ENCODE results near the gene NFATC3.
"Not testable (repeated sequence)": the region's sequence is repeated elsewhere in the genome, so short reads cannot be mapped to it uniquely, and the experiment has no call there.

Gene NFATC3

DNA sequence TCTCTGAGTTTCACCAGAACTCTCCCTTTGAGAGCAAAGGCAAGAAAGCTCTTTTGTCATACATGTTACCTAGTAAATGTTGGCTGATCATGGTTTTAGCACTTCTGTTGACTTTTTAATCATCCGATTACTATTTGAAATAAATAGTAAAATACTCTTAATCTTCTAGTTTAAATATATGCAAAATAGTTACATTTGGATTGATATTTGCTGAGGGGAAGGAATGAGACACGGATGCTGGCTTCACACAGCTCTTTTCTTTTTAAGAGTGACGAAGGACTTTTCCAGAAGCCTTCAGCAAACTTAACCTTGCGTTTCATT, 9.4 kb downstream of the NFATC3 start:
- TF ChIP-seq FOXA1 (IDR thresholded peaks at IDR 0.05), result no peak
- ChIA-PET CTCF (interaction anchor here (0.6 to 1.9 kb wide), 6 partner anchors 9 to 1115 kb away, joined by 3 to 8 read pairs (median 6); partner anchors contain the start of gene NFATC3), POLR2A (interaction anchor here (1.5 to 1.9 kb wide), 2 partner anchors 10 to 143 kb away, joined by 3 to 13 read pairs; partner anchors contain the start of gene NFATC3)
- no peak for DNase-seq (ENCODE audit: extremely low spot score)

- no peak for DNase-seq (ENCODE audit: extremely low spot score)
- TF ChIP-seq CTBP1 (IDR thresholded peaks at IDR 0.05; ENCODE audit: borderline replicate concordance) (no peak), ARNT (IDR thresholded peaks at IDR 0.05) (no peak), FOXK2 (IDR thresholded peaks at IDR 0.05) (no peak), PKNOX1 (IDR thresholded peaks at IDR 0.05) (no peak), BHLHE40 (IDR thresholded peaks at IDR 0.05; ENCODE audit: borderline replicate concordance) (no peak), FOXA1 (IDR thresholded peaks at IDR 0.05) (no peak), NFRKB (IDR thresholded peaks at IDR 0.05) (no peak), LEF1 (IDR thresholded peaks at IDR 0.05; ENCODE audit: borderline replicate concordance) (no peak), HDGF (IDR thresholded peaks at IDR 0.05; ENCODE audit: borderline replicate concordance) (no peak), ELF4 (IDR thresholded peaks at IDR 0.05) (no peak), SP1 (IDR thresholded peaks at IDR 0.05) (no peak)
- ChIA-PET CTCF (interaction anchor here (1.2 kb wide), 1 partner anchor 51 kb away, joined by 3 read pairs; no protein-coding TSS in a partner anchor), POLR2A (interaction anchor here (2.1 kb wide), 1 partner anchor 11 kb away, joined by 8 read pairs; the partner anchor contains the start of gene NFATC3)
These were observed 11.3 kb downstream of the NFATC3 start for GRCh38 chr16:68096491-68096890.

- no peak for DNase-seq (ENCODE audit: extremely low spot score)
- no peak for TF ChIP-seq ELF4 (IDR thresholded peaks at IDR 0.05)
- no peak for TF ChIP-seq ZNF384 (IDR thresholded peaks at IDR 0.05)
- TF ChIP-seq SP1 (IDR thresholded peaks at IDR 0.05), result no peak
- TF ChIP-seq PKNOX1 (IDR thresholded peaks at IDR 0.05), result no peak
- TF ChIP-seq HDGF (IDR thresholded peaks at IDR 0.05; ENCODE audit: borderline replicate concordance), result no peak
- no peak for TF ChIP-seq LEF1 (IDR thresholded peaks at IDR 0.05; ENCODE audit: borderline replicate concordance)
- TF ChIP-seq FOXM1 (IDR thresholded peaks at IDR 0.05; ENCODE audit: borderline replicate concordance), result no peak
- no peak for TF ChIP-seq FOXK2 (IDR thresholded peaks at IDR 0.05)
- TF ChIP-seq SUZ12 (IDR thresholded peaks at IDR 0.05), result no peak
- no peak for TF ChIP-seq L3MBTL2 (conservative IDR thresholded peaks at IDR 0.05)
- no peak for TF ChIP-seq NFRKB (IDR thresholded peaks at IDR 0.05)
- no peak for TF ChIP-seq CTBP1 (IDR thresholded peaks at IDR 0.05; ENCODE audit: borderline replicate concordance)
- no peak for TF ChIP-seq BHLHE40 (IDR thresholded peaks at IDR 0.05; ENCODE audit: borderline replicate concordance)
- no peak for TF ChIP-seq TARDBP (IDR thresholded peaks at IDR 0.05)
- TF ChIP-seq ARNT (IDR thresholded peaks at IDR 0.05), result no peak
- no peak for TF ChIP-seq FOXA1 (IDR thresholded peaks at IDR 0.05)
- POLR2A ChIA-PET, result interaction anchor here (2.1 kb wide), 1 partner anchor 12 kb away, joined by 8 read pairs; the partner anchor contains the start of gene NFATC3
- CTCF ChIA-PET, result no interaction called here
These were observed 11.9 kb downstream of the NFATC3 start for GRCh38 chr16:68097088-68097487.

GRCh38 chr16:68097895-68098294, 12.7 kb downstream of the NFATC3 start:
- TF ChIP-seq L3MBTL2 (conservative IDR thresholded peaks at IDR 0.05) (no peak), ARNT (IDR thresholded peaks at IDR 0.05) (no peak), SUZ12 (IDR thresholded peaks at IDR 0.05) (no peak), NFRKB (IDR thresholded peaks at IDR 0.05) (no peak), FOXM1 (IDR thresholded peaks at IDR 0.05; ENCODE audit: borderline replicate concordance) (no peak), SP1 (IDR thresholded peaks at IDR 0.05) (no peak), BHLHE40 (IDR thresholded peaks at IDR 0.05; ENCODE audit: borderline replicate concordance) (no peak)

DNA sequence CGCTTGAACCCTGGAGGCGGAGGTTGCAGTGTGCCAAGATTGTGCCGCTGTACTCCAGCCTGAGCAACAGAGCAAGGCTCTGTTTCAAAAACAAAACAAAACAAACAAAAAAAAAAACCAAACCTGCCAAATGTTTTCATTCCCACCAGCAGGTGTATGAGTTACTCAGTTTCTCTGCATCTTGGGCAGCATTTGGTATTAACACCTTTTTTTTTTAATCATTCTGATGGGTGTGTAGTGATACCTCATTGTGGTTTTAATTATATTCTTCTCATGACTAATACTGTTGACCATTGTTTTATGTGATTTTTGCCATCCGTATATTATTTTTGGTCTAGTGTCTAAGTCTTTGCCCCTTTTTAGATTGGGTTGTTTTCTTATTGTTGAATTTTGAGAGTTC, 15.3 kb downstream of the NFATC3 start:
- ChIA-PET POLR2A (no interaction called here), CTCF (no interaction called here)
- no peak for DNase-seq (ENCODE audit: extremely low spot score)
- no peak for TF ChIP-seq CTBP1 (IDR thresholded peaks at IDR 0.05; ENCODE audit: borderline replicate concordance)
- TF ChIP-seq FOXK2 (IDR thresholded peaks at IDR 0.05), result no peak
- TF ChIP-seq ZNF384 (IDR thresholded peaks at IDR 0.05), result no peak
- no peak for TF ChIP-seq BHLHE40 (IDR thresholded peaks at IDR 0.05; ENCODE audit: borderline replicate concordance)
- no peak for TF ChIP-seq ELF4 (IDR thresholded peaks at IDR 0.05)
- no peak for TF ChIP-seq LEF1 (IDR thresholded peaks at IDR 0.05; ENCODE audit: borderline replicate concordance)
- TF ChIP-seq SP1 (IDR thresholded peaks at IDR 0.05), result no peak
- TF ChIP-seq ARNT (IDR thresholded peaks at IDR 0.05), result no peak
- TF ChIP-seq SUZ12 (IDR thresholded peaks at IDR 0.05), result no peak
- no peak for TF ChIP-seq FOXA1 (IDR thresholded peaks at IDR 0.05)

More at GRCh38 chr16:68097895-68098294, 12.7 kb downstream of the NFATC3 start:
- no peak for DNase-seq (ENCODE audit: extremely low spot score)
- CTCF ChIA-PET, result no interaction called here
- POLR2A ChIA-PET, result interaction anchor here (2.1 kb wide), 1 partner anchor 13 kb away, joined by 8 read pairs; the partner anchor contains the start of gene NFATC3

DNA sequence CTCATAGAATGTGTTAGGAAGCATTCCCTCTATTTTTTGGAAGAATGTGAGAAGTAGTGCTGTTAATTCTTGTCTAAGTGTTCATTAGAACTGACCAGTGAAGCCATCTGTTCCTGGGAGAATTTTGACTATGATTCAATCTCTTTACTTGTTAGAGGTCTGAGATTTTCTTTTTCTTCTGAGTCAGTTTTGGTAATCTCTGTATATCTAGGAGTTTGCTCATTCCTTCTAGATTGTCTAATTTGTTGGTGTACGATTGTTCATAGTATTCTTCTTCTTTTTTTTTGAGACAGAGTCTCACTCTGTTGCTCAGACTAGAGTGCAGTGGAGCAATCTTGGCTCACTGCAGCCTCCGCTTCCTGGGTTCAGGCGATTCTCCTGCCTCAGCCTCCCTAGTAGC, 20.4 kb downstream of the NFATC3 start:
- CTCF ChIA-PET, result no interaction called here
- no peak for DNase-seq (ENCODE audit: extremely low spot score)
- POLR2A ChIA-PET, result no interaction called here
- TF ChIP-seq PKNOX1 (IDR thresholded peaks at IDR 0.05) (no peak), ZNF384 (IDR thresholded peaks at IDR 0.05) (no peak), TARDBP (IDR thresholded peaks at IDR 0.05) (no peak), L3MBTL2 (conservative IDR thresholded peaks at IDR 0.05) (no peak), LEF1 (IDR thresholded peaks at IDR 0.05; ENCODE audit: borderline replicate concordance) (no peak), ELF4 (IDR thresholded peaks at IDR 0.05) (no peak), ARNT (IDR thresholded peaks at IDR 0.05) (no peak), NFRKB (IDR thresholded peaks at IDR 0.05) (no peak), FOXK2 (IDR thresholded peaks at IDR 0.05) (no peak)

- CTCF ChIA-PET; DNase-seq (ENCODE audit: extremely low spot score); POLR2A ChIA-PET: not testable (repeated sequence)
These were observed 22.2 kb downstream of the NFATC3 start for GRCh38 chr16:68107230-68107928.

DNA sequence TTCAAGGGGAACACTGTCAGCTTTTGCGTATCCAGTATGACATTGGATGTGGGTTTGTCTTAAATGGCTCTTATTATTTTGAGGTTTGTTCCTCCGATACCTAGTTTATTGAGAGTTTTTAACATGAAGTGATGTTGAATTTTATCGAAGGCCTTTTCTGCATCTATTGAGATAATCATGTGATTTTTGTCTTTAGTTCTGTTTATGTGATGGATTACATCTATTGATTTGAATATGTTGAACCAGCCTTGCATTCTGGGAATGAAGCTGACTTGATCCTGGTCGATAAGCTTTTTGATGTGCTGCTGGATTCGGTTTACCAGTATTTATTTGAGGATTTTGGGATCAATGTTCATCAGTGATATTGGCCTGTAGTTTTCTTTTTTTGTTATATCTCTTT, 24.0 kb downstream of the NFATC3 start:
- DNase-seq (ENCODE audit: extremely low spot score); CTCF ChIA-PET; POLR2A ChIA-PET: not testable (repeated sequence)

- POLR2A ChIA-PET, result interaction anchor here (0.7 kb wide), 1 partner anchor 15 kb away, joined by 6 read pairs; no protein-coding TSS in a partner anchor
- DNase-seq (ENCODE audit: extremely low spot score); CTCF ChIA-PET: not testable (repeated sequence)
These were observed 25.4 kb downstream of the NFATC3 start for GRCh38 chr16:68110611-68111010.

All from HEK293T (cell line).